ENCODE results near the gene ST3GAL6.
"Not testable (repeated sequence)": the region's sequence is repeated elsewhere in the genome, so short reads cannot be mapped to it uniquely, and the experiment has no call there.

ST3GAL6 gene

GRCh38 chr3:98829246-98829832, 66.2 kb downstream of the ST3GAL6 start:
- DNase-seq (ENCODE audit: low spot score): no peak
- no peak for TF ChIP-seq CTCF (IDR thresholded peaks at IDR 0.05; ENCODE audit: extremely low read depth, insufficient read depth, missing control alignments)
- in situ Hi-C loops (cut with MboI; ENCODE audit: low pct_unique_long_range_greater_than_20kb, low sequenced_read_pairs, unreplicated experiment): no loop called here

GRCh38 chr3:98831060-98831459, 67.9 kb downstream of the ST3GAL6 start:
- DNase-seq (ENCODE audit: low spot score); in situ Hi-C loops (cut with MboI; ENCODE audit: low pct_unique_long_range_greater_than_20kb, low sequenced_read_pairs, unreplicated experiment): not testable (repeated sequence)

- no peak for TF ChIP-seq CTCF (IDR thresholded peaks at IDR 0.05; ENCODE audit: extremely low read depth, insufficient read depth, missing control alignments)
- no peak for DNase-seq (ENCODE audit: low spot score)
- in situ Hi-C loops (cut with MboI; ENCODE audit: low pct_unique_long_range_greater_than_20kb, low sequenced_read_pairs, unreplicated experiment): no loop called here
Measured at GRCh38 chr3:98839846-98840245, 76.7 kb downstream of the ST3GAL6 start.

GRCh38 chr3:98843266-98843959, 80.3 kb downstream of the ST3GAL6 start:
- no peak for DNase-seq (ENCODE audit: low spot score)
- in situ Hi-C loops (cut with MboI; ENCODE audit: low pct_unique_long_range_greater_than_20kb, low sequenced_read_pairs, unreplicated experiment): no loop called here
- TF ChIP-seq CTCF (IDR thresholded peaks at IDR 0.05; ENCODE audit: extremely low read depth, insufficient read depth, missing control alignments): no peak

Data from GM13977 (cell line).